ENCODE measurements around the gene KCTD15. TPM values are rescaled to one million over a fixed set of nuclear protein-coding genes. Genes with fewer than 3 reads are reported as not detected.

The KCTD15 gene
- total and polyA plus RNA-seq, 2 donors (not counting 3 experiments of a cell fraction or from before 2014, with no cell fraction given): 49.5 to 51.8 TPM

GRCh38 chr19:33840382-33840781 lies 43.7 kb downstream of the KCTD15 start:
- Histone ChIP-seq H3K27me3 (ENCODE audit: control insufficient read depth in 2 of 2, insufficient read depth in 2 of 2, low read length in 2 of 2) (no peaks in the 10 kb centered on the region), H3K36me3 (ENCODE audit: control insufficient read depth in 2 of 2, extremely low read depth in 1 of 2, insufficient read depth in 2 of 2, low read length in 2 of 2) (no peaks in the 10 kb centered on the region), H3K79me2 (ENCODE audit: control insufficient read depth, insufficient read depth, low read length) (no peaks in the 10 kb centered on the region), H3K9ac (replicated peaks; ENCODE audit: extremely low read depth, insufficient read depth, low read length) (no peak overlapping the region), H3K4me1 (ENCODE audit: control insufficient read depth, extremely low read depth, insufficient read depth, low read length) (no peaks in the 10 kb centered on the region), H3K4me3 (replicated peaks in 1 of 3; ENCODE audit: insufficient read depth in 1 of 3, low read depth in 1 of 3, low read length in 3 of 3) (no peak overlapping the region), H4K20me1 (replicated peaks; ENCODE audit: control insufficient read depth, extremely low read depth, insufficient read depth, low read length) (no peaks in the 10 kb centered on the region), H3K4me2 (ENCODE audit: insufficient read depth, low read length) (no peak overlapping the region), H3K27ac (ENCODE audit: insufficient read depth, low read depth, low read length) (no peak overlapping the region), H3K9me1 (replicated peaks; ENCODE audit: control insufficient read depth, extremely low read depth, insufficient read depth, low read length) (no peaks in the 10 kb centered on the region), H3K9me3 (replicated peaks; ENCODE audit: control insufficient read depth, insufficient read depth, low read length) (no peaks in the 10 kb centered on the region), H2AFZ (ENCODE audit: low read depth, low read length) (no peak overlapping the region)
- ChIA-PET CTCF (no interaction called here), POLR2A (no interaction called here)
- intact Hi-C loops (cut with micrococcal nuclease): no loop called here
- no TSS peak for BruUV-seq (replicated peaks)
- DNase-seq (ENCODE audit: low read depth, low spot score) (no peak), FAIRE-seq (no peak)
- TF ChIP-seq EZH2 (IDR thresholded peaks at IDR 0.05; ENCODE audit: borderline replicate concordance, low read depth, low read length, severe bottlenecking): no peak
- dilution Hi-C loops (cut with MboI; ENCODE audit: extremely low pct_ligation_motif_present, low sequenced_read_pairs): no loop called here

DNA sequence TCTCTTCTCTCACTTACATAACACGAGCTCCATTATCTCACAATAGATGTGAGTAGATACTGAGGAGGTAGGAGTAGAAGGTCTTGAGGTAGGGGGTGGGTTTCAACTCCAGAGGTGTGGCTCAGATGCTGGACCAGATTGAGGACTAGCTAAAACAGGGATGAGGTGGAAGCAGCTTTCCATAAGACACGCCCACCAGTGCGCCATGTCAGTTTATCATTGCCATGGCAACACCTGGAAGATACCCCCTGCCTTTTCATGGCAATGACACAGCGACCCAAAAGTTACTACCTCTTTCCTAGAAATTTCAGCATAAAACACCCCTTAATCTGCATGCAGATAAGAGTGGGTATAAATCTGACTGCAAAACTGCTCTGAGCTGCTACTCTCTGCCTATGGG lies 44.1 kb downstream of the KCTD15 start:
- DNase-seq (ENCODE audit: low read depth, low spot score) (no peak), FAIRE-seq (no peak)
- Histone ChIP-seq H3K79me2 (ENCODE audit: control insufficient read depth, insufficient read depth, low read length) (no peaks in the 10 kb centered on the region), H3K9ac (replicated peaks; ENCODE audit: extremely low read depth, insufficient read depth, low read length) (no peak overlapping the region), H2AFZ (ENCODE audit: low read depth, low read length) (no peak overlapping the region), H3K4me1 (ENCODE audit: control insufficient read depth, extremely low read depth, insufficient read depth, low read length) (no peaks in the 10 kb centered on the region), H3K9me3 (replicated peaks; ENCODE audit: control insufficient read depth, insufficient read depth, low read length) (no peaks in the 10 kb centered on the region), H3K27me3 (ENCODE audit: control insufficient read depth in 2 of 2, insufficient read depth in 2 of 2, low read length in 2 of 2) (no peaks in the 10 kb centered on the region), H3K4me3 (replicated peaks in 1 of 3; ENCODE audit: insufficient read depth in 1 of 3, low read depth in 1 of 3, low read length in 3 of 3) (no peak overlapping the region), H3K27ac (ENCODE audit: insufficient read depth, low read depth, low read length) (no peak overlapping the region), H3K36me3 (ENCODE audit: control insufficient read depth in 2 of 2, extremely low read depth in 1 of 2, insufficient read depth in 2 of 2, low read length in 2 of 2) (no peaks in the 10 kb centered on the region), H4K20me1 (replicated peaks; ENCODE audit: control insufficient read depth, extremely low read depth, insufficient read depth, low read length) (no peaks in the 10 kb centered on the region), H3K4me2 (ENCODE audit: insufficient read depth, low read length) (no peak overlapping the region), H3K9me1 (replicated peaks; ENCODE audit: control insufficient read depth, extremely low read depth, insufficient read depth, low read length) (no peaks in the 10 kb centered on the region)
- TF ChIP-seq EZH2 (IDR thresholded peaks at IDR 0.05; ENCODE audit: borderline replicate concordance, low read depth, low read length, severe bottlenecking): no peak
- TF ChIP-seq, protein P1, sequence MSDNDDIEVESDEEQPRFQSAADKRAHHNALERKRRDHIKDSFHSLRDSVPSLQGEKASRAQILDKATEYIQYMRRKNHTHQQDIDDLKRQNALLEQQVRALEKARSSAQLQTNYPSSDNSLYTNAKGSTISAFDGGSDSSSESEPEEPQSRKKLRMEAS (IDR thresholded peaks at IDR 0.05; ENCODE audit: insufficient read depth, insufficient read length): no peak
- TF ChIP-seq GATA2 (IDR thresholded peaks at IDR 0.05; ENCODE audit: insufficient read depth, insufficient read length, low read depth, low read length): no peak
- TF ChIP-seq POLR2A (IDR thresholded peaks at IDR 0.05; ENCODE audit: low read depth, low read length): no peak
- TF ChIP-seq POLR2AphosphoS5 (IDR thresholded peaks at IDR 0.05; ENCODE audit: insufficient read depth, low read depth, low read length): no peak
- dilution Hi-C loops (cut with MboI; ENCODE audit: extremely low pct_ligation_motif_present, low sequenced_read_pairs) (no loop called here), intact Hi-C loops (cut with micrococcal nuclease) (no loop called here)
- CTCF ChIA-PET: interaction anchor here (1.1 kb wide), 1 partner anchor 46 kb away, joined by 3 read pairs; no protein-coding TSS in a partner anchor
- no TSS peak for BruUV-seq (replicated peaks)
- POLR2A ChIA-PET: no interaction called here
